EL (cell line): ENCODE results near the gene PRTFDC1.
"Not testable (repeated sequence)": the region's sequence is repeated elsewhere in the genome, so short reads cannot be mapped to it uniquely, and the experiment has no call there.

ENCODE experiments used
- DNase-seq: peaks from one replicate; pipeline ENCODE4 v3.0.0-alpha.2; 2016

Gene PRTFDC1

DNA sequence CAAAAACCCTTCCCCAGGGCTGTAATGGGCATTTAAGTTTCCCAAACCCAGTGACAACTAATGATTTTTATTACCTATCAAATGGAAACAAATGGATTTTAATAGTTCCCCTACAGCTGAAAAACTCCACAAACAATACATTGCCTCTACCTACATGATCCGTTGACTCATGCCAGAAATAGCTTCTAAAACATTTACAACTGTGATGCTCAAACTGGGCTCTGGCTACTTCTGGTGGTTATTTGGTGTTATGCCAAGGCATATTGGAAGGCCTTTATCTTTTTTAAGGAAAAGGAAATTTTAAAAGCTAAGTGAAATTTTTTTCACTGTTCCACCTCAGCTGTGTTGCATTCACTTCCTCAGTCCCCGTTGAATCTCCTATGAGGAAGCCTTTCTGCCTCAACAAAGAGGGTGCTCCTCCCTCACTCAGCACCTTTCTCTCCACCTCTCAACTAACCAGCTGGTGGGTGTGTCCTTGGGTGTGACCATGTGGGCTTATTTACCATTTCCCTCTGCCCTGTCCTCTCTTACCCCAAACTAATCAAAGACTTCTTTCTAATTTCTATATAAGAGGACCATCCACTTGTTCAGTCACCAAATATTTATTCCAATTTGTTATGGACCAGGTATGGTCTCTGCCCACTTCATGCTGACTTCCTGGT is 82.9 kb downstream of the PRTFDC1 start:
- DNase-seq, result peak; percentile 65

DNA sequence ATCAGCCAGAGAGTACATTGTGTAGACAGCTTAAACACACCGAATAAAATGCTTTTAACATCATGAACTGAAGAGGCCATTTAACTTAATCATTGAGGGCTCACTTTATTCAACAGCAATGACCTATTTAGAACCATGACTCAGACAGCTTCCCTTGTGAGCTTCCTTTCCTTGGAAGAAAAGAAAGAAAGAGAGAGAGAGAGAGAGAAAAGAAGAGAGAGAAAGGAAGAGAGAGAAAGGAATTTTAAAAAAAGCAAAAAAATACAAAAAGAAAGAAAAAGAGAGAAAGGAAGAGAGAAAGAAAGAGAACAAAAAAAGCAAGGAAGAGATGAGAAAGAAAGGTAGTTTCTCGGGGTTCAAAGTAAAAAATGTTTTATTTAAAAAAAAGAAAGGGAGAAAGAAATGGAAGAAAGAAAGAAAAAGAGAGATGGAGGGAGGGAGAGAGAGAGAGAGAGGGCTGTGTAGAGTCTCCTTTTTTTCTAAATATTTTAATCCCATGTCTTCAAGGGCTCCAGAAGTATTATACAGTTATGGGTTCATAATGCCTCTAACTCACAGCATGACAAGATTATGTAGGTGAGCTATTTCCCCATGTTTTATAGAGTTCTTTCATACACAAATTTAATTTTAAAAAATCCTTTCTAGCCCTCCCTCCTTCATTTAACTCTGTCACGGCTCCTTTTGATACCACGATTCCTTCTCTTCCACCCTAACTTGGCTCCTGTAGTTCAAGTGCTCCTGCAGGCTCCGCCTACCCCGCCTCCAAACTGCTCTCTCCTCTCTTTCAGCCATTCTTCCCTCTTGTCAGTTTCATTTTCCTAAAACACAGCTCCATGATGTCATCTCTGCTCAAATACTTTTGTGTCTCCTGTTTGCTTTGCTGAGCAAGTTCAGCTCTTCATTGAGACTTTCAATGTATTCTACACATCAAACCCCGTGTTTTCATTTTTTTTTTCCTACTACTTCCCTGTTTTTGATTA is 85.5 kb downstream of the PRTFDC1 start:
- DNase-seq, result peak; percentile 74

GRCh38 chr10:24865783-24866182 is 86.6 kb downstream of the PRTFDC1 start:
- DNase-seq, result no peak

GRCh38 chr10:24862589-24862988 is 89.8 kb downstream of the PRTFDC1 start:
- DNase-seq, result peak; percentile 51

DNA sequence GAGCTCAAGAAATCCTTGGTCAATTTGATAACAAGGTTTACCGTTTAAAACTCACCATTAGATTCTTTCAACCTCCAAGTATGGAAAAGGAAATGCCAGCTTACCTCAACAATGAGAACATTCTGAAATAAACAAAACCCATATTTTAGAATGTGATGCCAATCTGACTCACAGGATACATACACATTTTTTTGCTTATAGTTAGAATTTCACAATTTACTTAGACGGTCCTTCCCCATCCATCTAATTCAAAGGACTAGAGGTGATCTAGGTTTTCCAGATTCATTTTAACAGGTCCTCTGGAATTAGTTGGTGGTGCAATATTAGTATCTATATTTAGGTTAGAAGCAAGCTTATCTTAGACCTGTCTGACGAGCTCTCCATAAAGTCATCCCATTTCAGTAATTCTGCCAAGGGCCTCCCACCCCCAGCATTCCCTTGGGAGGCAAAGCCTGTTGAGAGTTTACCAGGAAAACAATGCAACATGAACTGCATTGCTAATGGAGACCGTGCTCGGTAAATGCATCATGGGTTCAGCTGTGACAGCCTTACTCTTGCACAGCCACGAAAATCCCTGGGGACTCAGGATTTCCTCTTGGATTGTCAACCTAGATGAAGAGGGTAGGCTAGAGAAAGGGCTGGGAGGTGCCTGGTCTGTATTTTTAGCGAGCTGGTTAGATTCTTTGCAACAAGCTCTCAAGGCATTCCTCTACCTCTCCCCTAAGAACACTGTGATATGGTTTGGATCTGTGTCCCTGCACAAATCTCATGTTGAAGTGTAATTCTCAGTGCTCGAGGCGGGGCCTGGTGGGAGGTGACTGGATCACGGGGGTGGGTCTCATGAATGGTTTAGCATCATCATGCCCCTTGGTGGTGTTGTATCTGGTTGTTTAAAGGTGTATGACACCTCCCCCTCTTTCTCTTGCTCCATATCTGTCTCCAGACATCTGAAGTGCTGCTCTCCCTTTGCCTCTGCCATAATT is 93.8 kb downstream of the PRTFDC1 start:
- DNase-seq, result peak; percentile 63

DNA sequence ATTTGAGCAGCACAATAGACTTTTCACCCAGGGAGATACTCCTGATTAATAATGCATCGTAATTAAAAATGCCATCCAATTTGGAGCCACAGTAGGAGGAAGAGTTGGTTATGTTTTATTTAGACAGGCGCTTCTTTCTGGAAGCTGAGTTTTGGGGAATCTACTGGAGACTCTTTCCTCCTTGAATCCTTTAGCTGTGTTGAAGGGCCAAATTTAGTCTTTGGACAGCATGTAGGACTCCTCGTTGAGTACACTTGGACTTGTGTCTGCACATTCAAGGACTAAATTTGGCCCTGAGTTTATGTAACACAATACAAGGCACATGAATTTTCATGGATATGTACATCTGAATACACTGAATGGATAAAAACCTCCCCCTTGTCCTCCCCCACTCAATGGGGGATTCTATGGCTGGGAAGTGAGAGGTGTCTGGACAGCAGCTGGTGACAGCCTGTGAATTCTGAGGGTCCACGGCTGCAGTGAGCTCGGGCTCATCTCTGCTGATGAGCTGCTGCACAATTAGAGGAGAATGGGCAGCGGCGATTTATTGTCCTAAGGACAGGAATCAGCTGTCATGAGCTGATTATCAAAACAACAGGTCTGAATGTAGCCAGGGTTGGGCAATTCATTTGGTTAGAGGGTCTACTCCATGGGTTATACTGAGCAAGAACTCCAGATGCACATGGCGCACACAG is 95.2 kb downstream of the PRTFDC1 start:
- no peak for DNase-seq

- DNase-seq, result no peak
These were observed 98.2 kb downstream of the PRTFDC1 start for GRCh38 chr10:24854256-24854655.

- DNase-seq, result no peak
These were observed 98.7 kb downstream of the PRTFDC1 start for GRCh38 chr10:24853661-24854060.

- no peak for DNase-seq
These were observed 100.8 kb downstream of the PRTFDC1 start for GRCh38 chr10:24851629-24852028.

GRCh38 chr10:24850727-24851296 is 101.6 kb downstream of the PRTFDC1 start:
- no peak for DNase-seq

GRCh38 chr10:24849501-24850299 is 102.7 kb downstream of the PRTFDC1 start:
- no peak for DNase-seq

DNA sequence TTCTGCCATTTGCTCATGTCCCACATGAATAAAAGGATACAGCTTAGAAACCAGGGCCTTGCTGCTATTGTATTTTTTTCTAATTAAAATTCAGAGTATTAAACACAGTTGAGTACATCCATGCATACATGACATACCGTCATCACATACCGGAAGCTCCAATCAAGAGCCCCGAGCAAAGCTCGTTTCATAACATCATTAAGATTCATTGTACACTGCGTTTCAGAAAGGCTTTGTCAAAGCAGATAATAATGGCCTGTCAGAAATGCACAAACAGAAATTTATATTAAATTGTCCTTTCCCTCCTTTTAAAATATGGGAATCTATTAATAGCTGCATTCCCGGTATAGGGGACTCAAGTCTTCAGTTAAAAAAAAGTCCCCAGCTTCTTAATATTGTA is 103.4 kb downstream of the PRTFDC1 start:
- no peak for DNase-seq

DNA sequence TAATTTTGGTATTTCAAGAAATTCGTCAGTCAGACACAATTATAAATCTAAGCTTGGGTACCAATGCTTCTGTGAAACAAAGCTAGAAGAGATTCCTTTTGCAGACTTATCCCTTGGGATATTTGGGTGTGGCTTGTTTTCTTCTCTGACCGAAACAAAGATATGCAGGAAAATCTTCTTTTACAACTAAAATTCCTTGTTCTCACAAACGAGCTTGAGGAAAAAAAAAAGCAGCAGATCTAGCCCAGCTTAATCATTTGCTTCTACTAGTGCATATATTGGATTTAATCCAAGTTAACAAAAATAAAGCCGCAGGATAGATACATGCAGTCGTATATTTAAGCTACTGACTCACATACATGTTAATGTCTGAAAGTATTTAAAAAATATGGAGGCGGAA is 104.2 kb downstream of the PRTFDC1 start:
- no peak for DNase-seq

GRCh38 chr10:24847112-24848070 is 105.0 kb downstream of the PRTFDC1 start:
- DNase-seq, result no peak

DNA sequence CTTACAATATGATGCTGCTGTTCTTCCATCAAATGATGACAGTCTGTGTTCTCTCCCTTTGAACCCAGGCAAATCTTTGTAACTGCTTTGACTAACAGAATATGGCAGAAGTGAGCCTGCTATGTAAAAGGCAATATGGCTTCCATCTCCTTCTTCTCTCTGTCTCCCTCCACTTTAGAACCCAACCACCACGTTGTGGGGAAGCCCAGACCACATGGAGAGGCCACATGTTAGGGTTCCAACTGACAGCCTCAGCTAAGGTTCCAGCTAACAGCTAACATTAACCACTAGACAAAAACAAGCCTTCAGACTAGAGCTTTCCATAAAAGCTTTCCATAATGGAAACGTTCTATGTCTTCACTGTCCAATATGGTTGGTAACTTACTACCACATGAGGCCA is 107.7 kb downstream of the PRTFDC1 start:
- DNase-seq, result no peak

DNA sequence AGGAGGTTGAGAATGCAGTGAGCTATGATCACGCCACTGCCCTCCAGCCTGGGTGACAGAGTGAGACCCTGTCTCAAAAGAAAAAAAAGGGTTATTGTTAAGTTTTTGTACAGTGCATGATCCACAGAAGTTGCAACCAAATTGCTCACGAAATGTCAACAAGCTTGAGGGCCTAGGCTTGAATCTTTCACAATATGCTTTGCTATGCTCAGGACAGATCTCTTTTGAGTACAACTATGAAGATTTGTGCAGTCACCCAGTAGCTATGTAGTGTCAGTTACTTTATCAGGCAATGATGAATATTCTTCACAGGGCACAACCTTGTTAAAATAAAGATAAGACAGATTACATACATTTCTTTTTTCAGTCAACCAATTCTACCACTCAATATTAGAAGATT is 109.2 kb downstream of the PRTFDC1 start:
- DNase-seq, result no peak

DNA sequence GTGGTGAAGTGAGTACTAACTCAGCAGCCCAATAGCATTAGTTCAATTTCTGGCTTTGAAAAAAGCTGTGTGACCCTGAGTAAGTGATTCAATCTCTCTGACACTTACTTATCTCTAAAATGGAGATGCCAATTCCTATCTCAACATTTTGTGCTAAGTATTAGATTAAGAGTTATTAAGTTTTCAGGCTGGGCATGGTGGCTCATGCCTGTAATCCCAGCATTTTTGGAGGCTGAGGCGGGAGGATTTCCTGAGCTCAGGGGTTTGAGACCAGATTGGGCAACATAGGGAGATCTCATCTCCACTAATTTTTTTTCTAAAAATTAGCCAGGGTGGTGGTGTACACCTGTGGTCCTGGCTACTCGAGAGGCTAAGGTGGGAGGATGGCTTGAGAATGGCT is 109.5 kb downstream of the PRTFDC1 start:
- DNase-seq, result no peak

DNA sequence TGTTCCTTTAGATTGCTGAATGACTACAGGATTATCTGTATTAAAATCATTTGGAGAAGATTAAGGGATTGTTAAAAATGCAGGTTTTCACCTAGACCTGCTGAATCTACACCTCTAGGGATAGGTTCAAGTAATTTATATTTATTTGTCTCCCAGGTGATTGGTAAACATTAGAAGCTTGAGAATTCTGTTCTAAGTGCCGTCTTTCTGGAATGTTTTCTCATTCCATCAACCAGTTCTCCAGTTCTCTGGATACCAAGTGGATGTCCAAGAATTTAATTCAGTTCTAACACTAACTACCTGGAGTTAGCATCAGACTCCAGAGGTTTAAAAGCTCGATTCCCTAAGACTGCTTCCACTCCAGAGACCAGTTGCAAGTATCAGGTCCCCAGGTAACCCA is 110.9 kb downstream of the PRTFDC1 start:
- no peak for DNase-seq

DNA sequence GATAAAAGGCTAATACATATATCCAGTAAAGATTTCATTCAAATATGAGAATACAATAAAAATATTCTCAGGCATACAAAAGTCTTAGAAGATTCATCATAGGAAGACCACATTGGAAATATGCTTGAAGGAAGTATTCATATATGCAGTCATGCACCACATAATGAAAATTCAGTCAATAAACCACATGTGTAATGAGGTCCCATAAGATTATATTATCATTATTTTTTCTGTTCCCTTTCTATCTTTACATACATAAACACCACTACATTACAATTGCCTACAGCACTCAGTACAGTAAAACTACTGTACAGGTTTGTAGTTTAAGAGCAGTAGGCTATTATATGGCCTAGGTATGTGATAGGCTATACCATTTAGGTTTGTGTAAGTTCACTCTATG is 111.6 kb downstream of the PRTFDC1 start:
- no peak for DNase-seq

GRCh38 chr10:24837781-24838180 is 114.6 kb downstream of the PRTFDC1 start:
- DNase-seq, result not testable (repeated sequence)
